Mucosa of rectum (tissue), 2 donors: ENCODE results near the gene ESYT1.

Experiments used
- H3K27ac ChIP-seq, 2 donors: one replicate each; pipeline ENCODE4 v1.7.0; 2013; ENCODE audit warnings: inconsistent platforms in 2 of 2, low read depth in 2 of 2, low read length in 2 of 2
- H3K27me3 ChIP-seq, 2 donors: one replicate each; pipeline ENCODE4 v1.7.0; 2013; ENCODE audit warnings: low read length in 2 of 2; ENCODE audit not compliant: control insufficient read depth in 2 of 2, insufficient read depth in 2 of 2
- H3K36me3 ChIP-seq, 2 donors: one replicate each; pipeline ENCODE4 v1.7.0; 2013; ENCODE audit warnings: low read length in 2 of 2; ENCODE audit not compliant: control insufficient read depth in 2 of 2, insufficient read depth in 2 of 2
- H3K4me1 ChIP-seq, 2 donors: one replicate each; pipeline ENCODE4 v1.7.0; 2013; ENCODE audit warnings: low read length in 2 of 2, mild to moderate bottlenecking in 1 of 2; ENCODE audit not compliant: control insufficient read depth in 2 of 2, insufficient read depth in 2 of 2
- H3K4me3 ChIP-seq, 2 donors: one replicate each; pipeline ENCODE4 v1.7.0; 2013; ENCODE audit warnings: low read length in 2 of 2
- H3K9ac ChIP-seq, 2 donors: one replicate each; pipeline ENCODE4 v1.7.0; 2013; ENCODE audit warnings: low read length in 2 of 2, low read depth in 1 of 2, mild to moderate bottlenecking in 1 of 2
- H3K9me3 ChIP-seq, 2 donors: one replicate each; pipeline ENCODE4 v1.7.0; 2013; ENCODE audit warnings: low read length in 2 of 2; ENCODE audit not compliant: control insufficient read depth in 2 of 2
- donor health status: healthy.
- donor health status: Normal muscosa, but diverticular disease.

The ESYT1 gene

GRCh38 chr12:56186957-56187356 lies 58.9 kb downstream of the ESYT1 start:
- Histone ChIP-seq H3K9me3 (no peaks in the 10 kb centered on the region), H3K27me3 (no peaks in the 10 kb centered on the region), H3K4me1 (peaks cover 13 to 18% of the 10 kb centered on the region in 2 donors), H3K36me3 (peaks cover 24 to 35% of the 10 kb centered on the region in 2 donors), H3K9ac (no peak overlapping the region), H3K27ac (no peak overlapping the region), H3K4me3 (no peak overlapping the region)

- peak overlapping the region; percentile 75 to 84 for H3K9ac ChIP-seq
- H3K27ac ChIP-seq: peak overlapping the region; percentile 78 to 80
- peaks cover 13 to 18% of the 10 kb centered on the region in 2 donors for H3K4me1 ChIP-seq
- H3K36me3 ChIP-seq: peaks cover 20 to 30% of the 10 kb centered on the region in 2 donors
- no peaks in the 10 kb centered on the region for H3K9me3 ChIP-seq
- peak overlapping the region; percentile 77 to 88 for H3K4me3 ChIP-seq
- no peaks in the 10 kb centered on the region for H3K27me3 ChIP-seq
Observed at GRCh38 chr12:56188131-56188777, 60.2 kb downstream of the ESYT1 start.

- H3K4me3 ChIP-seq: peak overlapping the region; percentile 77 to 88
- H3K9ac ChIP-seq: peak overlapping the region; percentile 75 to 84
- no peaks in the 10 kb centered on the region for H3K9me3 ChIP-seq
- peaks cover 16 to 25% of the 10 kb centered on the region in 2 donors for H3K36me3 ChIP-seq
- H3K4me1 ChIP-seq: peaks cover 13 to 18% of the 10 kb centered on the region in 2 donors
- H3K27ac ChIP-seq: peak overlapping the region; percentile 78 to 80
- H3K27me3 ChIP-seq: no peaks in the 10 kb centered on the region
Observed at GRCh38 chr12:56188778-56189098, 60.7 kb downstream of the ESYT1 start.

GRCh38 chr12:56189099-56189917 lies 61.2 kb downstream of the ESYT1 start, which contains the start of gene SMARCC2:
Gene SMARCC2 (minus strand): TSS chr12:56189483. CDS start chr12:56189461, 22 bp downstream.
- H3K27me3 ChIP-seq: no peaks in the 10 kb centered on the region
- peak within 1 kb of the TSS; percentile 91 to 98 for H3K4me3 ChIP-seq
- H3K36me3 ChIP-seq: peaks cover 12 to 19% of the 10 kb centered on the region in 2 donors
- H3K9ac ChIP-seq: peak within 1 kb of the TSS; percentile 93 to 98
- no peaks in the 10 kb centered on the region for H3K9me3 ChIP-seq
- H3K4me1 ChIP-seq: peaks cover 13 to 18% of the 10 kb centered on the region in 2 donors
- H3K27ac ChIP-seq: peak within 1 kb of the TSS; percentile 97

GRCh38 chr12:56189918-56190694 lies 62.0 kb downstream of the ESYT1 start:
- Histone ChIP-seq H3K9me3 (no peaks in the 10 kb centered on the region), H3K27me3 (no peaks in the 10 kb centered on the region), H3K4me1 (peaks cover 13 to 18% of the 10 kb centered on the region in 2 donors), H3K36me3 (peaks cover 5 to 11% of the 10 kb centered on the region in 2 donors), H3K4me3 (peak overlapping the region; percentile 91 to 98), H3K9ac (peak overlapping the region; percentile 93 to 98), H3K27ac (peak overlapping the region; percentile 97)

GRCh38 chr12:56190695-56191155 lies 62.7 kb downstream of the ESYT1 start:
- Histone ChIP-seq H3K9me3 (no peaks in the 10 kb centered on the region), H3K9ac (peak overlapping the region; percentile 93 to 98), H3K4me1 (peaks cover 13 to 18% of the 10 kb centered on the region in 2 donors), H3K36me3 (peaks cover 3 to 9% of the 10 kb centered on the region in 2 donors), H3K27me3 (no peaks in the 10 kb centered on the region), H3K27ac (peak overlapping the region; percentile 97), H3K4me3 (peak overlapping the region; percentile 91 to 98)

- no peak overlapping the region for H3K4me3 ChIP-seq
- no peak overlapping the region for H3K27ac ChIP-seq
- H3K4me1 ChIP-seq: peaks cover 11% of the 10 kb centered on the region in 2 donors
- H3K27me3 ChIP-seq: no peaks in the 10 kb centered on the region
- H3K9me3 ChIP-seq: no peaks in the 10 kb centered on the region
- H3K36me3 ChIP-seq: no peaks in the 10 kb centered on the region
- no peak overlapping the region for H3K9ac ChIP-seq
Observed at GRCh38 chr12:56192582-56192981, 64.5 kb downstream of the ESYT1 start.

- Histone ChIP-seq H3K9ac (no peak overlapping the region), H3K27me3 (no peaks in the 10 kb centered on the region), H3K4me3 (no peak overlapping the region), H3K27ac (no peak overlapping the region), H3K4me1 (peaks cover 6 to 7% of the 10 kb centered on the region in 2 donors), H3K36me3 (no peaks in the 10 kb centered on the region), H3K9me3 (no peaks in the 10 kb centered on the region)
Observed at GRCh38 chr12:56193025-56193578, 65.0 kb downstream of the ESYT1 start.
